Activated CD4-positive, alpha-beta T cell treated with anti-CD3 and anti-CD28 coated beads, Interleukin-2, amount 50 U/mL, for 1 hour (primary cell): ENCODE results near the gene KRT82.

ENCODE experiments used
- DNase-seq: peaks from one replicate; pipeline ENCODE4 v3.0.0-alpha.2; 2020

Gene KRT82

GRCh38 chr12:52404951-52405350 is 1.2 kb downstream of the KRT82 start:
- DNase-seq, result no peak

- no peak for DNase-seq
These were observed 2.6 kb downstream of the KRT82 start for GRCh38 chr12:52403561-52403960.

- no peak for DNase-seq
These were observed 3.1 kb downstream of the KRT82 start for GRCh38 chr12:52402873-52403540.

GRCh38 chr12:52402377-52402776 is 3.8 kb downstream of the KRT82 start:
- no peak for DNase-seq

GRCh38 chr12:52401926-52402325 is 4.2 kb downstream of the KRT82 start:
- DNase-seq, result no peak

- DNase-seq, result no peak
These were observed 4.6 kb downstream of the KRT82 start for GRCh38 chr12:52401526-52401925.

- no peak for DNase-seq
These were observed 5.2 kb downstream of the KRT82 start for GRCh38 chr12:52400906-52401305.

GRCh38 chr12:52399756-52400155 is 6.4 kb downstream of the KRT82 start:
- DNase-seq, result no peak

GRCh38 chr12:52398176-52398575 is 8.0 kb downstream of the KRT82 start:
- no peak for DNase-seq

- DNase-seq, result no peak
These were observed 9.5 kb downstream of the KRT82 start for GRCh38 chr12:52396656-52397055.

GRCh38 chr12:52395761-52396434 is 10.2 kb downstream of the KRT82 start:
- DNase-seq, result no peak

- no peak for DNase-seq
These were observed 11.2 kb downstream of the KRT82 start for GRCh38 chr12:52394836-52395405.

- DNase-seq, result no peak
These were observed 13.6 kb downstream of the KRT82 start for GRCh38 chr12:52392465-52393007.

- DNase-seq, result no peak
These were observed 14.5 kb downstream of the KRT82 start for GRCh38 chr12:52391618-52392002.

- no peak for DNase-seq
These were observed 15.2 kb downstream of the KRT82 start for GRCh38 chr12:52390739-52391617.

GRCh38 chr12:52389313-52390207 is 16.6 kb downstream of the KRT82 start:
- DNase-seq, result no peak

GRCh38 chr12:52387859-52388258 is 18.3 kb downstream of the KRT82 start:
- DNase-seq, result no peak

GRCh38 chr12:52385226-52385702 is 20.9 kb downstream of the KRT82 start, which contains the start of gene KRT84:
Gene KRT84 (minus strand): TSS chr12:52385652. CDS start chr12:52385585, 67 bp downstream.
- DNase-seq, result no peak

GRCh38 chr12:52383331-52383730 is 22.8 kb downstream of the KRT82 start:
- DNase-seq, result no peak

GRCh38 chr12:52382854-52383253 is 23.3 kb downstream of the KRT82 start:
- DNase-seq, result no peak

- DNase-seq, result no peak
These were observed 24.9 kb downstream of the KRT82 start for GRCh38 chr12:52381206-52381605.

GRCh38 chr12:52380271-52380694 is 25.9 kb downstream of the KRT82 start:
- no peak for DNase-seq
